ENCODE data around the gene SELENOS.

DNA sequence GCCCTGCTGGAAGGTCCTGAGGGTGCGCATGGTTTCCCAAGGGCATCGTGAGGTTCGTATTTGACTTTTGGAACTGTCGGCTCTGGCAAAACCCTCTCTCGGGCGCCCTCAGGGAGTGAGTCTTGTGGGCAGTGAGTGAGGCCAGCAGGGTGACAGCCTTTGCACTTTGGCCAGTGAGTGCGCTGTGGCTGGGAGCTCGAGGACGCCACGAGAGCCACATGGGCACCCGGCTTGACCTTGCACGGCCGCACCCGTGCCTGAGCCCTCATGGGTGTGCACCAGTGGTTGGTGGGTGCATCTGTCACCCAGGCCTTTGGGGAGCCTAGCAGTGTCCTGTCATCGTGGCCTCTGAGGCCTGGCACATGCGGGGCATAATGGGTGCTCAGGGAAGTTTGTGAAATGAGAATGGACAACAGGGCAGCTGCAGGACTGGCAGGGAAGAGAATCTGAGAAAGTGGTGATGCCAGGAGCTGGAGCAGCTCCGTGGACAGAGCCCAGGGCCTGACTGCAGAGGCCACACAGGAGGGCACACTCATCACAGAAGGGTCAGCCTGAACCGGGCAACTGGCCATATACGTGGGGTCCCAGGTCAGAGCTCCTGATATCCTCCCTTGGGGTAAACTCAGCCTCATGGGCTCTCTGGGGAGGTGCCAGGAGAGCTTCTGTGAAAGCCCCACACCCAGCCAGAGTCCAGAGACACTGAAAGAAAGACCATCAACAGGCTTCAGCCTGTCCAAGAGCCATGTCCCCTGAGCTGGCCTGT is 48.2 kb upstream of the SELENOS start:
- TF ChIP-seq, protein P1, sequence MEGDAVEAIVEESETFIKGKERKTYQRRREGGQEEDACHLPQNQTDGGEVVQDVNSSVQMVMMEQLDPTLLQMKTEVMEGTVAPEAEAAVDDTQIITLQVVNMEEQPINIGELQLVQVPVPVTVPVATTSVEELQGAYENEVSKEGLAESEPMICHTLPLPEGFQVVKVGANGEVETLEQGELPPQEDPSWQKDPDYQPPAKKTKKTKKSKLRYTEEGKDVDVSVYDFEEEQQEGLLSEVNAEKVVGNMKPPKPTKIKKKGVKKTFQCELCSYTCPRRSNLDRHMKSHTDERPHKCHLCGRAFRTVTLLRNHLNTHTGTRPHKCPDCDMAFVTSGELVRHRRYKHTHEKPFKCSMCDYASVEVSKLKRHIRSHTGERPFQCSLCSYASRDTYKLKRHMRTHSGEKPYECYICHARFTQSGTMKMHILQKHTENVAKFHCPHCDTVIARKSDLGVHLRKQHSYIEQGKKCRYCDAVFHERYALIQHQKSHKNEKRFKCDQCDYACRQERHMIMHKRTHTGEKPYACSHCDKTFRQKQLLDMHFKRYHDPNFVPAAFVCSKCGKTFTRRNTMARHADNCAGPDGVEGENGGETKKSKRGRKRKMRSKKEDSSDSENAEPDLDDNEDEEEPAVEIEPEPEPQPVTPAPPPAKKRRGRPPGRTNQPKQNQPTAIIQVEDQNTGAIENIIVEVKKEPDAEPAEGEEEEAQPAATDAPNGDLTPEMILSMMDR (IDR thresholded peaks at IDR 0.05): no peak
- TF ChIP-seq POLR2A (IDR thresholded peaks at IDR 0.05): no peak
